CD8-positive, alpha-beta memory T cell (primary cell): ENCODE measurements around the gene UCN2. TPM values are rescaled to one million over a fixed set of nuclear protein-coding genes. Genes with fewer than 3 reads are reported as not detected.

ENCODE experiments used
- CTCF ChIA-PET: fragments of 350-600 bp; sonication (Branson Sonifier 250); formaldehyde crosslinking; loops from one replicate; lab custom pipeline; 2021; ENCODE audit warnings: antibody characterized with exemption; lab: Charles Lee
- POLR2A ChIA-PET: fragments of 350-600 bp; sonication (Branson Sonifier 250); formaldehyde crosslinking; loops from one replicate; lab custom pipeline; 2021; ENCODE audit warnings: antibody characterized with exemption; lab: Charles Lee
- DNase-seq, 5 donors: peaks; one replicate each; pipeline versions ENCODE4 v3.0.0 to v3.0.0-alpha.2; 2020 to 2022; ENCODE audit warnings: mixed read lengths in 1 of 5
- H3K27ac ChIP-seq: one replicate; pipeline ENCODE4 v1.7.0; 2013; ENCODE audit warnings: low read depth, mild to moderate bottlenecking, low read length, moderate library complexity
- H3K27me3 ChIP-seq: 2 replicates; pipeline ENCODE4 v1.7.0; 2013; ENCODE audit warnings: low read length, mild to moderate bottlenecking; ENCODE audit not compliant: insufficient read depth, poor library complexity, severe bottlenecking
- H3K36me3 ChIP-seq: 2 replicates; pipeline ENCODE4 v1.7.0; 2013; ENCODE audit warnings: mild to moderate bottlenecking, low read length, moderate library complexity; ENCODE audit not compliant: insufficient read depth
- H3K4me1 ChIP-seq: 2 replicates; pipeline ENCODE4 v1.7.0; 2013; ENCODE audit warnings: mild to moderate bottlenecking, low read length, moderate library complexity; ENCODE audit not compliant: insufficient read depth
- H3K4me3 ChIP-seq: 2 replicates; pipeline ENCODE4 v1.7.0; 2013; ENCODE audit warnings: mild to moderate bottlenecking, low read length
- H3K9me3 ChIP-seq: 2 replicates; pipeline ENCODE4 v1.7.0; 2013; ENCODE audit warnings: mild to moderate bottlenecking, low read length
- H3K27ac Mint-ChIP-seq, 8 donors: one replicate each; pipeline ENCODE4 v1.8.0; 2020 to 2021; ENCODE audit warnings: mixed read lengths in 8 of 8, mild to moderate bottlenecking in 6 of 8, inconsistent platforms in 3 of 8, moderate library complexity in 3 of 8
- H3K27me3 Mint-ChIP-seq, 2 donors: one replicate each; pipeline ENCODE4 v1.8.0; 2020 to 2021; ENCODE audit warnings: mixed read lengths in 2 of 2, mild to moderate bottlenecking in 1 of 2, moderate library complexity in 1 of 2
- H3K36me3 Mint-ChIP-seq, 3 donors: one replicate each; pipeline ENCODE4 v1.8.0; 2020 to 2021; ENCODE audit warnings: mixed read lengths in 3 of 3, inconsistent platforms in 1 of 3, mild to moderate bottlenecking in 1 of 3
- H3K4me1 Mint-ChIP-seq, 3 donors: one replicate each; pipeline ENCODE4 v1.8.0; 2020 to 2021; ENCODE audit warnings: mixed read lengths in 3 of 3, inconsistent platforms in 1 of 3, mild to moderate bottlenecking in 1 of 3
- H3K4me3 Mint-ChIP-seq, 7 donors: one replicate each; pipeline ENCODE4 v1.8.0; 2020 to 2021; ENCODE audit warnings: mixed read lengths in 7 of 7, mild to moderate bottlenecking in 6 of 7, moderate library complexity in 4 of 7, inconsistent platforms in 2 of 7
- H3K9me3 Mint-ChIP-seq, 5 donors: one replicate each; pipeline ENCODE4 v1.8.0; 2020 to 2022; ENCODE audit warnings: mixed read lengths in 5 of 5, mild to moderate bottlenecking in 3 of 5, moderate library complexity in 2 of 5, inconsistent platforms in 1 of 5
- polyA plus RNA-seq: library from polyadenylated mRNA; unstranded; fragments of 300-500 nt; fragmentation: Illumina TruSeq; gene quantifications from one replicate; pipeline ENCODE4 v1.2.3, GENCODE V29; 2021
- total RNA-seq, 2 experiments: library from RNA; stranded (reverse); gene quantifications; one replicate each; pipeline ENCODE4 v1.2.3, GENCODE V29; 2021

The UCN2 gene
- not detected for total RNA-seq
- not detected for polyA plus RNA-seq

GRCh38 chr3:48563382-48563918 is at the start of gene UCN2:
Gene UCN2, minus strand, starts transcription at chr3:48563781. Its CDS starts 657 bp downstream, at chr3:48563124.
- peak within 1 kb of the TSS in 3 of 8 donors; percentile 34 to 47 (median 47) for H3K27ac Mint-ChIP-seq
- H3K36me3 Mint-ChIP-seq = no peaks in the 10 kb centered on the region
- no peak for DNase-seq
- H3K36me3 ChIP-seq = no peaks in the 10 kb centered on the region
- H3K9me3 ChIP-seq = no peaks in the 10 kb centered on the region
- H3K4me1 ChIP-seq = no peaks in the 10 kb centered on the region
- peaks cover 0 to 6% of the 10 kb centered on the region in 2 donors for H3K27me3 Mint-ChIP-seq
- no peak within 1 kb of the TSS for H3K27ac ChIP-seq
- ChIA-PET POLR2A (no interaction called here), CTCF (interaction anchor here (2.1 kb wide), 1 partner anchor 163 kb away, joined by 7 read pairs; no protein-coding TSS in a partner anchor)
- H3K27me3 ChIP-seq = no peaks in the 10 kb centered on the region
- H3K4me1 Mint-ChIP-seq = peaks cover 5 to 6% (median 6%) of the 10 kb centered on the region in 3 donors
- no peaks in the 10 kb centered on the region for H3K9me3 Mint-ChIP-seq
- no peak within 1 kb of the TSS for H3K4me3 Mint-ChIP-seq
- no peak within 1 kb of the TSS for H3K4me3 ChIP-seq

- Histone ChIP-seq H3K9me3 (peaks cover 4% of the 10 kb centered on the region), H3K4me3 (no peak overlapping the region), H3K27me3 (no peaks in the 10 kb centered on the region), H3K36me3 (no peaks in the 10 kb centered on the region), H3K27ac (no peak overlapping the region), H3K4me1 (peaks cover 13% of the 10 kb centered on the region)
- peaks cover 0 to 14% (median 2%) of the 10 kb centered on the region in 3 donors for H3K36me3 Mint-ChIP-seq
- DNase-seq = no peak
- H3K4me3 Mint-ChIP-seq = peak overlapping the region in 1 of 7 donors; percentile 58
- CTCF ChIA-PET = interaction anchor here (3.0 kb wide), 1 partner anchor 212 kb away, joined by 10 read pairs; no protein-coding TSS in a partner anchor
- POLR2A ChIA-PET = interaction anchor here (0.7 kb wide), 1 partner anchor 1725 kb away, joined by 3 read pairs; no protein-coding TSS in a partner anchor
- no peak overlapping the region for H3K27ac Mint-ChIP-seq
- H3K4me1 Mint-ChIP-seq = peaks cover 14 to 19% (median 19%) of the 10 kb centered on the region in 3 donors
- peaks cover 0 to 9% (median 5%) of the 10 kb centered on the region in 5 donors for H3K9me3 Mint-ChIP-seq
- H3K27me3 Mint-ChIP-seq = no peaks in the 10 kb centered on the region
Measured at GRCh38 chr3:48612309-48612708, 48.7 kb upstream of the UCN2 start.

GRCh38 chr3:48609088-48610005 is 45.8 kb upstream of the UCN2 start, which contains the start of gene UQCRC1:
Gene UQCRC1, minus strand, starts transcription at chr3:48609646. Its CDS starts 26 bp downstream, at chr3:48609620.
- ChIA-PET POLR2A (interaction anchor here (0.6 to 1.0 kb wide), 2 partner anchors 11 to 143 kb away, joined by 3 read pairs; no protein-coding TSS in a partner anchor), CTCF (interaction anchor here (0.6 to 3.0 kb wide), 4 partner anchors 11 to 209 kb away, joined by 3 to 10 read pairs (median 4); no protein-coding TSS in a partner anchor)
- H3K27ac ChIP-seq = peak within 1 kb of the TSS; percentile 83
- peaks cover 16 to 23% (median 19%) of the 10 kb centered on the region in 3 donors for H3K4me1 Mint-ChIP-seq
- H3K27me3 ChIP-seq = no peaks in the 10 kb centered on the region
- peaks cover 13% of the 10 kb centered on the region for H3K4me1 ChIP-seq
- peaks cover 0 to 35% (median 2%) of the 10 kb centered on the region in 3 donors for H3K36me3 Mint-ChIP-seq
- no peaks in the 10 kb centered on the region for H3K9me3 ChIP-seq
- H3K27ac Mint-ChIP-seq = peak within 1 kb of the TSS; percentile 70 to 99 (median 97)
- peak within 1 kb of the TSS; percentile 96 for H3K4me3 ChIP-seq
- peak within 1 kb of the TSS; percentile 91 to 100 (median 98) for H3K4me3 Mint-ChIP-seq
- H3K36me3 ChIP-seq = peaks cover 14% of the 10 kb centered on the region
- DNase-seq = peak; percentile 88 to 94 (median 92)
- H3K27me3 Mint-ChIP-seq = no peaks in the 10 kb centered on the region
- no peaks in the 10 kb centered on the region for H3K9me3 Mint-ChIP-seq

- ChIA-PET CTCF (interaction anchor here (0.7 kb wide), 1 partner anchor 57 kb away, joined by 3 read pairs; no protein-coding TSS in a partner anchor), POLR2A (no interaction called here)
- H3K36me3 ChIP-seq = peaks cover 30% of the 10 kb centered on the region
- H3K27ac ChIP-seq = no peak overlapping the region
- H3K4me1 Mint-ChIP-seq = peaks cover 16 to 23% (median 19%) of the 10 kb centered on the region in 3 donors
- peaks cover 13% of the 10 kb centered on the region for H3K4me1 ChIP-seq
- H3K27me3 ChIP-seq = no peaks in the 10 kb centered on the region
- H3K27me3 Mint-ChIP-seq = no peaks in the 10 kb centered on the region
- no peak for DNase-seq
- no peaks in the 10 kb centered on the region for H3K9me3 Mint-ChIP-seq
- no peaks in the 10 kb centered on the region for H3K9me3 ChIP-seq
- peaks cover 0 to 52% (median 6%) of the 10 kb centered on the region in 3 donors for H3K36me3 Mint-ChIP-seq
- peak overlapping the region in 1 of 7 donors; percentile 91 for H3K4me3 Mint-ChIP-seq
- no peak overlapping the region for H3K27ac Mint-ChIP-seq
- no peak overlapping the region for H3K4me3 ChIP-seq
Measured at GRCh38 chr3:48607519-48607918, 43.9 kb upstream of the UCN2 start.

- peaks cover 56% of the 10 kb centered on the region for H3K36me3 ChIP-seq
- CTCF ChIA-PET = interaction anchor here (0.7 to 1.2 kb wide), 2 partner anchors 38 to 43 kb away, joined by 3 read pairs; no protein-coding TSS in a partner anchor
- H3K27me3 Mint-ChIP-seq = no peaks in the 10 kb centered on the region
- no peak overlapping the region for H3K27ac ChIP-seq
- POLR2A ChIA-PET = no interaction called here
- H3K4me1 ChIP-seq = no peaks in the 10 kb centered on the region
- no peak overlapping the region for H3K27ac Mint-ChIP-seq
- peaks cover 0 to 92% (median 13%) of the 10 kb centered on the region in 3 donors for H3K36me3 Mint-ChIP-seq
- no peak overlapping the region for H3K4me3 Mint-ChIP-seq
- H3K9me3 ChIP-seq = no peaks in the 10 kb centered on the region
- no peak for DNase-seq
- H3K4me3 ChIP-seq = no peak overlapping the region
- H3K27me3 ChIP-seq = no peaks in the 10 kb centered on the region
- H3K9me3 Mint-ChIP-seq = no peaks in the 10 kb centered on the region
- H3K4me1 Mint-ChIP-seq = peaks cover 0 to 2% (median 2%) of the 10 kb centered on the region in 3 donors
Measured at GRCh38 chr3:48601622-48601994, 38.0 kb upstream of the UCN2 start.

GRCh38 chr3:48600711-48601621 is 37.4 kb upstream of the UCN2 start:
- Histone ChIP-seq H3K4me1 (no peaks in the 10 kb centered on the region), H3K36me3 (peaks cover 56% of the 10 kb centered on the region), H3K4me3 (no peak overlapping the region), H3K27me3 (no peaks in the 10 kb centered on the region), H3K27ac (no peak overlapping the region), H3K9me3 (no peaks in the 10 kb centered on the region)
- H3K4me1 Mint-ChIP-seq = peaks cover 0 to under 1% (median 0%) of the 10 kb centered on the region in 3 donors
- ChIA-PET POLR2A (no interaction called here), CTCF (interaction anchor here (1.2 kb wide), 1 partner anchor 43 kb away, joined by 3 read pairs; no protein-coding TSS in a partner anchor)
- no peak overlapping the region for H3K4me3 Mint-ChIP-seq
- peak overlapping the region in 1 of 8 donors; percentile 36 for H3K27ac Mint-ChIP-seq
- H3K27me3 Mint-ChIP-seq = peaks cover 0 to 3% of the 10 kb centered on the region in 2 donors
- DNase-seq = no peak
- no peaks in the 10 kb centered on the region for H3K9me3 Mint-ChIP-seq
- H3K36me3 Mint-ChIP-seq = peaks cover 0 to 89% (median 13%) of the 10 kb centered on the region in 3 donors
